Measurements from ENCODE around the gene FAM162B.

DNA sequence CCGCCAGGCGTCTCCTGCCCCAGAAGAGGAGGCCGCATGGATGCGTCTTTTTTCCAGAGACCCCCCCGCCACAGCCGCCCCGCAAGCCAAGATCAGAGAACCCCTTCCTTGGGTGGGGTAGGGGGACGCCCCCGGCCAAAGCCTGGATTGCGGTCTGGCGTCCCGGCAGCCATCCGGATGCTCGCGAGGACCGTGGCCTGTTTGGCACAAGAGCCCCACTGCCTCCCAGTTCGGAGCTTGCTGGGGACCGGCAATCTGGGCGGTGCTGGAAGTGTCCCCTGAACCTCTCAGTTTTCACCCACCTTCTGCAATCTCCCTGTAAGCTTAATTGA, 924 bp downstream of the FAM162B start:
- TF ChIP-seq, protein P1, sequence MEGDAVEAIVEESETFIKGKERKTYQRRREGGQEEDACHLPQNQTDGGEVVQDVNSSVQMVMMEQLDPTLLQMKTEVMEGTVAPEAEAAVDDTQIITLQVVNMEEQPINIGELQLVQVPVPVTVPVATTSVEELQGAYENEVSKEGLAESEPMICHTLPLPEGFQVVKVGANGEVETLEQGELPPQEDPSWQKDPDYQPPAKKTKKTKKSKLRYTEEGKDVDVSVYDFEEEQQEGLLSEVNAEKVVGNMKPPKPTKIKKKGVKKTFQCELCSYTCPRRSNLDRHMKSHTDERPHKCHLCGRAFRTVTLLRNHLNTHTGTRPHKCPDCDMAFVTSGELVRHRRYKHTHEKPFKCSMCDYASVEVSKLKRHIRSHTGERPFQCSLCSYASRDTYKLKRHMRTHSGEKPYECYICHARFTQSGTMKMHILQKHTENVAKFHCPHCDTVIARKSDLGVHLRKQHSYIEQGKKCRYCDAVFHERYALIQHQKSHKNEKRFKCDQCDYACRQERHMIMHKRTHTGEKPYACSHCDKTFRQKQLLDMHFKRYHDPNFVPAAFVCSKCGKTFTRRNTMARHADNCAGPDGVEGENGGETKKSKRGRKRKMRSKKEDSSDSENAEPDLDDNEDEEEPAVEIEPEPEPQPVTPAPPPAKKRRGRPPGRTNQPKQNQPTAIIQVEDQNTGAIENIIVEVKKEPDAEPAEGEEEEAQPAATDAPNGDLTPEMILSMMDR (IDR thresholded peaks at IDR 0.05; ENCODE audit: borderline replicate concordance, extremely low read depth, low read length, poor library complexity, severe bottlenecking) = no peak
- TF ChIP-seq EZH2 (IDR thresholded peaks at IDR 0.05; ENCODE audit: borderline replicate concordance, low read depth, low read length, severe bottlenecking) = no peak
